Measurements from ENCODE around the gene PRSS1.
"Not testable (repeated sequence)": the region's sequence is repeated elsewhere in the genome, so short reads cannot be mapped to it uniquely, and the experiment has no call there.

The PRSS1 gene

GRCh38 chr7:142748410-142748809 lies 862 bp upstream of the PRSS1 start:
- not testable (repeated sequence) for DNase-seq (ENCODE audit: low spot score)

GRCh38 chr7:142750321-142750938 lies 1.2 kb downstream of the PRSS1 start:
- DNase-seq (ENCODE audit: low spot score), result no peak

GRCh38 chr7:142751526-142752175 lies 2.4 kb downstream of the PRSS1 start:
- not testable (repeated sequence) for DNase-seq (ENCODE audit: low spot score)

GRCh38 chr7:142752376-142753225 lies 3.3 kb downstream of the PRSS1 start:
- DNase-seq (ENCODE audit: low spot score), result no peak

GRCh38 chr7:142753366-142753765 lies 4.1 kb downstream of the PRSS1 start:
- no peak for DNase-seq (ENCODE audit: low spot score)

- DNase-seq (ENCODE audit: low spot score), result not testable (repeated sequence)
These were observed 4.7 kb downstream of the PRSS1 start for GRCh38 chr7:142753925-142754491.

- DNase-seq (ENCODE audit: low spot score), result no peak
These were observed 5.7 kb downstream of the PRSS1 start for GRCh38 chr7:142754681-142755575.

- DNase-seq (ENCODE audit: low spot score), result not testable (repeated sequence)
These were observed 9.0 kb downstream of the PRSS1 start for GRCh38 chr7:142758312-142758711.

GRCh38 chr7:142759433-142759832 lies 10.2 kb downstream of the PRSS1 start:
- no peak for DNase-seq (ENCODE audit: low spot score)

GRCh38 chr7:142760071-142760642 lies 10.9 kb downstream of the PRSS1 start:
- DNase-seq (ENCODE audit: low spot score), result no peak

- DNase-seq (ENCODE audit: low spot score), result not testable (repeated sequence)
These were observed 12.3 kb downstream of the PRSS1 start for GRCh38 chr7:142761606-142762005.

- DNase-seq (ENCODE audit: low spot score), result no peak
These were observed 12.8 kb downstream of the PRSS1 start for GRCh38 chr7:142762104-142762503.

- no peak for DNase-seq (ENCODE audit: low spot score)
These were observed 18.2 kb downstream of the PRSS1 start for GRCh38 chr7:142767451-142767850.

- no peak for DNase-seq (ENCODE audit: low spot score)
These were observed 18.6 kb downstream of the PRSS1 start for GRCh38 chr7:142767861-142768260.

- DNase-seq (ENCODE audit: low spot score), result not testable (repeated sequence)
These were observed 19.6 kb downstream of the PRSS1 start for GRCh38 chr7:142768885-142769284.

GRCh38 chr7:142770661-142771352 lies 21.5 kb downstream of the PRSS1 start, which contains the start of gene PRSS2:
Gene PRSS2 (plus strand): TSS chr7:142770970. CDS start chr7:142770983, 13 bp downstream.
- DNase-seq (ENCODE audit: low spot score), result no peak

GRCh38 chr7:142771353-142771723 lies 22.1 kb downstream of the PRSS1 start:
- DNase-seq (ENCODE audit: low spot score), result no peak

GRCh38 chr7:142772051-142772450 lies 22.8 kb downstream of the PRSS1 start:
- DNase-seq (ENCODE audit: low spot score), result no peak

- no peak for DNase-seq (ENCODE audit: low spot score)
These were observed 23.4 kb downstream of the PRSS1 start for GRCh38 chr7:142772673-142773072.

GRCh38 chr7:142773230-142773629 lies 24.0 kb downstream of the PRSS1 start:
- no peak for DNase-seq (ENCODE audit: low spot score)
